K562 (cell line): ENCODE data around the gene RNF144A. TPM values are rescaled to one million over a fixed set of nuclear protein-coding genes. Genes with fewer than 3 reads are reported as not detected.

ENCODE experiments used
- AFF4 ChIP-seq: sonication (generic); formaldehyde crosslinking; IDR thresholded peaks from 2 replicates; pipeline ENCODE4 v1.8.0; 2023; ENCODE audit warnings: mild to moderate bottlenecking, missing genetic modification reagents
- HDAC3 ChIP-seq: fragments of 450-650 bp; IDR thresholded peaks from 2 replicates; pipeline ENCODE4 v1.6.1; 2018; ENCODE audit warnings: borderline replicate concordance, mild to moderate bottlenecking, moderate library complexity; ENCODE audit not compliant: partially characterized antibody
- NCOA4 ChIP-seq: fragments of 450-650 bp; IDR thresholded peaks from 2 replicates; pipeline ENCODE4 v1.6.1; 2018; ENCODE audit warnings: mild to moderate bottlenecking; ENCODE audit not compliant: partially characterized antibody
- NFXL1 ChIP-seq: fragments of 450-650 bp; formaldehyde crosslinking; IDR thresholded peaks from 2 replicates; pipeline ENCODE4 v1.4.0; 2021; ENCODE audit warnings: mild to moderate bottlenecking
- NR2C2 ChIP-seq, 2 experiments: fragments of 200-800 bp in 1 of 2; sonication (Bioruptor generic) in 1 of 2; sonication (generic) in 1 of 2; formaldehyde crosslinking in 1 of 2; IDR thresholded peaks; 2 replicates each; pipeline versions ENCODE4 v1.6.1 to v1.8.0; 2016 to 2022; ENCODE audit warnings: mild to moderate bottlenecking in 1 of 2, missing compliant biosample characterization in 1 of 2, missing genetic modification characterization in 1 of 2, missing genetic modification reagents in 1 of 2
- PREB ChIP-seq: sonication (generic); formaldehyde crosslinking; IDR thresholded peaks from 2 replicates; pipeline ENCODE4 v1.8.1; 2023; ENCODE audit warnings: mild to moderate bottlenecking, missing genetic modification reagents
- RB1 ChIP-seq: fragments of 450-650 bp; IDR thresholded peaks from 2 replicates; pipeline ENCODE4 v1.6.1; 2017; ENCODE audit warnings: low read depth, mild to moderate bottlenecking
- RFX5 ChIP-seq: IDR thresholded peaks from 2 replicates; pipeline ENCODE4 v1.6.1; 2011; ENCODE audit warnings: low read depth, mild to moderate bottlenecking, improper control_type of control experiment, low read length
- RFX7 ChIP-seq: fragments of 250-450 bp; sonication (Bioruptor Pico); IDR thresholded peaks from 2 replicates; pipeline ENCODE4 v1.5.1; 2021; ENCODE audit warnings: mild to moderate bottlenecking
- SIX5 ChIP-seq, 2 experiments: IDR thresholded peaks; 2 replicates each; pipeline ENCODE4 v1.6.1; 2011; ENCODE audit warnings: low read length in 2 of 2, borderline replicate concordance in 1 of 2, low read depth in 1 of 2, mild to moderate bottlenecking in 1 of 2, moderate library complexity in 1 of 2; ENCODE audit not compliant: insufficient read depth in 1 of 2
- TARDBP ChIP-seq: fragments of 450-650 bp; IDR thresholded peaks from 2 replicates; pipeline ENCODE4 v1.6.1; 2016
- TEAD1 ChIP-seq, 2 experiments: fragments of 450-650 bp in 1 of 2; sonication (generic) in 1 of 2; formaldehyde crosslinking; IDR thresholded peaks; 2 replicates each; pipeline versions ENCODE4 v1.4.0 to v1.8.0; 2020 to 2022; ENCODE audit warnings: mild to moderate bottlenecking in 2 of 2, missing genetic modification reagents in 1 of 2
- ZNF324 ChIP-seq: fragments of 250-450 bp; sonication (Bioruptor Pico); IDR thresholded peaks from 2 replicates; pipeline ENCODE4 v1.4.0; 2020; ENCODE audit warnings: mild to moderate bottlenecking
- ZNF668 ChIP-seq: fragments of 250-450 bp; sonication (Bioruptor Pico); IDR thresholded peaks from 2 replicates; pipeline ENCODE4 v1.8.0; 2022; ENCODE audit warnings: mild to moderate bottlenecking, inconsistent platforms
- ZNF785 ChIP-seq: fragments of 250-450 bp; sonication (Bioruptor Pico); IDR thresholded peaks from 2 replicates; pipeline ENCODE4 v1.4.0; 2020; ENCODE audit warnings: mild to moderate bottlenecking
- polyA plus RNA-seq, 8 experiments: library from polyadenylated mRNA; depleted of rRNA in 4 of 8; stranded (reverse) in 5 of 8; unstranded in 3 of 8; fragments of >200 nt; fragmentation: Nextera tagmentation in 2 of 8; fragmentation: Illumina TruSeq in 1 of 8; extraction: Ambion mirVana in 2 of 8; extraction: Trizol in 1 of 8; gene quantifications; 2 replicates each; pipeline versions ENCODE4 v1.2.1 to v1.2.3, GENCODE V29; 2011 to 2014; ENCODE audit warnings: inconsistent platforms in 1 of 8, missing spikeins in 1 of 8
- total RNA-seq, 7 experiments: library from RNA; depleted of rRNA in 6 of 7; stranded (reverse); fragments of >200 nt in 6 of 7; fragmentation: Illumina TruSeq in 2 of 7; extraction: Trizol in 2 of 7; gene quantifications; 2 replicates each; pipeline versions ENCODE4 v1.2.1 to v1.2.3, GENCODE V29; 2011 to 2021; ENCODE audit warnings: low replicate concordance in 1 of 7
- TF ChIP-seq, protein P1 (sequence below), 3 experiments: fragments of 200-800 bp in 1 of 3; sonication (Bioruptor generic) in 1 of 3; sonication (generic) in 1 of 3; formaldehyde crosslinking in 1 of 3; IDR thresholded peaks; 2 replicates each; pipeline versions ENCODE4 v1.6.1 to v1.8.0; 2016 to 2022; ENCODE audit warnings: mild to moderate bottlenecking in 2 of 3, missing compliant biosample characterization in 2 of 3, missing genetic modification characterization in 2 of 3, missing genetic modification reagents in 1 of 3
- TF ChIP-seq, protein P2 (sequence below): fragments of 250-450 bp; sonication (Bioruptor Pico); IDR thresholded peaks from 2 replicates; pipeline ENCODE4 v1.8.0; 2022; ENCODE audit warnings: moderate library complexity, mild to moderate bottlenecking, inconsistent platforms

The RNF144A gene
- total and polyA plus RNA-seq, 9 of the 15 experiments (the other 6 are each of a cell fraction or from before 2014, with no cell fraction given): 0.96 to 11.3 (median 6.2) TPM

DNA sequence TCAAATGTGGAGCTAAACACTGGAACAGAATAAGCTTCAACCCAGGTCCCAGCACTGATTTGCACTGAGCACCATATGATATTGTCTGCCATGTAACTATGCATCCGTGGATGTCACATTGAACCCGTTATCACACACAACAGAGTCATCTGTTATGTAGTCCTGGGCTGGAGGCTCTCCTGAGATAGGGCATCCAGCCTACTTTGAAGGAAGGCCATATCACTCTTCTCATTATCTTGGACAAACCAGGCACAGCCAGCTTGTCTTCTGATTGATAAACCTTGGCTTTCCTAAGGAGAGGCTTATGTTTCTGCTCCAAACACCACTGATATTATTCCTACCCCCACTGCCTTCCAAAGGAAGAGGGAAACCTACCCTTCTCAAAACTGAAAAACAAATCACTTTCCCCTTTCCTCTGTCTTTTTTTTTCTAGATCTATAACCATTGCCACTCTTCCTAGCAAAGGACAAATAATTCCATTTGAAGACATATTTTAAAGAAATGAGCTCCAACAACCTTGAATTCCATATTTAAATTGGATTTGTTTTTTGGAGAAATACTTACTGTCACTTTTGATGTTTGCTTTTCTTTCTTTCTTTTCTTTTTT, 23.2 kb upstream of the RNF144A start (continued):
- TF ChIP-seq, protein P1, sequence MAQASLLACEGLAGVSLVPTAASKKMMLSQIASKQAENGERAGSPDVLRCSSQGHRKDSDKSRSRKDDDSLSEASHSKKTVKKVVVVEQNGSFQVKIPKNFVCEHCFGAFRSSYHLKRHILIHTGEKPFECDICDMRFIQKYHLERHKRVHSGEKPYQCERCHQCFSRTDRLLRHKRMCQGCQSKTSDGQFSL (CRISPR knock-in tag; IDR thresholded peaks at IDR 0.05): no peak
- TF ChIP-seq, protein P1 (tag; IDR thresholded peaks at IDR 0.05): no peak
- no peak; the same call in 1 of the 2 replicates for TF ChIP-seq RB1
- peak; percentile 98 for TF ChIP-seq TARDBP
- no peak for TF ChIP-seq RFX7 (CRISPR knock-in tag)
- no peak for TF ChIP-seq NFXL1
- no peak; a peak in 1 of 4 replicates for TF ChIP-seq SIX5 (IDR thresholded peaks at IDR 0.05; ENCODE audit: borderline replicate concordance in 1 of 2, insufficient read depth in 1 of 2, low read depth in 1 of 2, low read length in 2 of 2)
- TF ChIP-seq PREB (CRISPR knock-in tag): no peak
- TF ChIP-seq NR2C2 (CRISPR knock-in tag; IDR thresholded peaks at IDR 0.05): no peak
- TF ChIP-seq NR2C2 (tag; IDR thresholded peaks at IDR 0.05): peak; percentile 30; the same call in 1 of the 2 replicates
- TF ChIP-seq, protein P2, sequence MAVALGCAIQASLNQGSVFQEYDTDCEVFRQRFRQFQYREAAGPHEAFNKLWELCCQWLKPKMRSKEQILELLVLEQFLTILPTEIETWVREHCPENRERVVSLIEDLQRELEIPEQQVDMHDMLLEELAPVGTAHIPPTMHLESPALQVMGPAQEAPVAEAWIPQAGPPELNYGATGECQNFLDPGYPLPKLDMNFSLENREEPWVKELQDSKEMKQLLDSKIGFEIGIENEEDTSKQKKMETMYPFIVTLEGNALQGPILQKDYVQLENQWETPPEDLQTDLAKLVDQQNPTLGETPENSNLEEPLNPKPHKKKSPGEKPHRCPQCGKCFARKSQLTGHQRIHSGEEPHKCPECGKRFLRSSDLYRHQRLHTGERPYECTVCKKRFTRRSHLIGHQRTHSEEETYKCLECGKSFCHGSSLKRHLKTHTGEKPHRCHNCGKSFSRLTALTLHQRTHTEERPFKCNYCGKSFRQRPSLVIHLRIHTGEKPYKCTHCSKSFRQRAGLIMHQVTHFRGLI (CRISPR knock-in tag): peak; percentile 84; the same call in 1 of the 2 replicates
- TF ChIP-seq ZNF668: peak; percentile 38; the same call in 1 of the 2 replicates
- peak in 1 of 2 experiments; percentile 96; a peak in 2 of 4 replicates for TF ChIP-seq TEAD1 (CRISPR knock-in tag; IDR thresholded peaks at IDR 0.05)
- TF ChIP-seq ZNF324: peak; percentile 91
- TF ChIP-seq ZNF785: no peak
- peak; percentile 92 for TF ChIP-seq NCOA4
- TF ChIP-seq AFF4: no peak
- TF ChIP-seq RFX5: no peak
- peak; percentile 98 for TF ChIP-seq HDAC3
